ENCODE data around the gene BCL7A. TPM values are rescaled to one million over a fixed set of nuclear protein-coding genes. Genes with fewer than 3 reads are reported as not detected.

Gene BCL7A
- polyA plus RNA-seq, 1 donor from 2014 or later = 51.3 TPM

DNA sequence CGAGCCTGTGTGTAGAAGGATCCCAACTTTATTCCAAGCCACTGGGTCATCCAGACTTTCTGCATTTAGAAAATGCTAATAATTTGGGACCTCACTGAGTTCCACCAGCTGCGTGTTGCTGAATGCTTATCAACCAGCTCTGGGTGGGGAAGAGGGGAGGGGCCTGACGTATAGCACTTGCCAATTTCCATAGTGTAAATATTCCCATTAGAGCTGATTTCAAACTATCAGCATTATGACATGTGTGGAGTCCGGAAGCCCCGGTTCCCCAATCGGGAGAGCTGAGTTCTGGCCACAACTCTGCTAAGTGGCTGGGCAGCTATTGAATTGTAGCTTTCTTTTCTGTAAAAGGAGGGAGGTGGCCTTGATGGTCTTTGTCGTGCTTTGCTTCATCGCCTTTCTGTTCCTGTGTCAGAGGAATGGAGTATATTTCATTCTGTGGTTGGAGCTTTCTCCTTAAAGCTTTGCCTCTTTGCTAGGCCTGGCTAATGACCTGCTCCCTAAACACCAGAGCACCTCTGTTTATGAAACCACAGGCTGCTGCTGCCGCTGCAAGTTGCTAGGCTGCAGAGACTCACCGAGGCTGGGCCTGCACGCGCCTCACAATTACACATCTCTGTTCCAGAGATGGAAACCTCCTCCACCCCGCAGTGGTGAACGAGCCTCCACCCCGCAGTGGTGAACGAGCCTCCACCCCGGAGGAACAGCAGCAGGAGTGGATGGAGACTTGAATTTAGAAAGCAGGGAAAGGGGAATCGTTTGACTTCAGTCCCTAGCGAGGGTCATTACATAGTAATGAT, 7.7 kb upstream of the BCL7A start:
- H3K4me3 ChIP-seq (ENCODE audit: low read length) = no peak overlapping the region

GRCh38 chr12:122014781-122015180, 6.9 kb upstream of the BCL7A start:
- H3K4me2 ChIP-seq (ENCODE audit: low read length) = no peak overlapping the region
- no peaks in the 10 kb centered on the region for H3F3A ChIP-seq (ENCODE audit: insufficient read depth, low read length, poor library complexity, severe bottlenecking)
- no peak overlapping the region for H3K4me3 ChIP-seq (ENCODE audit: low read length)
- TF ChIP-seq RAD21 (conservative IDR thresholded peaks at IDR 0.05) (no peak), EP300 (conservative IDR thresholded peaks at IDR 0.05; ENCODE audit: poor library complexity, severe bottlenecking) (no peak), TAF1 (IDR thresholded peaks at IDR 0.05; ENCODE audit: low read depth) (no peak), MXI1 (conservative IDR thresholded peaks at IDR 0.05; ENCODE audit: poor library complexity, severe bottlenecking) (no peak), POLR2AphosphoS5 (IDR thresholded peaks at IDR 0.05) (no peak), SMC3 (conservative IDR thresholded peaks at IDR 0.05; ENCODE audit: poor library complexity) (no peak), EZH2 (IDR thresholded peaks at IDR 0.05; ENCODE audit: borderline replicate concordance, insufficient read depth, low read length, poor library complexity, severe bottlenecking) (no peak)
- TF ChIP-seq, protein P1, sequence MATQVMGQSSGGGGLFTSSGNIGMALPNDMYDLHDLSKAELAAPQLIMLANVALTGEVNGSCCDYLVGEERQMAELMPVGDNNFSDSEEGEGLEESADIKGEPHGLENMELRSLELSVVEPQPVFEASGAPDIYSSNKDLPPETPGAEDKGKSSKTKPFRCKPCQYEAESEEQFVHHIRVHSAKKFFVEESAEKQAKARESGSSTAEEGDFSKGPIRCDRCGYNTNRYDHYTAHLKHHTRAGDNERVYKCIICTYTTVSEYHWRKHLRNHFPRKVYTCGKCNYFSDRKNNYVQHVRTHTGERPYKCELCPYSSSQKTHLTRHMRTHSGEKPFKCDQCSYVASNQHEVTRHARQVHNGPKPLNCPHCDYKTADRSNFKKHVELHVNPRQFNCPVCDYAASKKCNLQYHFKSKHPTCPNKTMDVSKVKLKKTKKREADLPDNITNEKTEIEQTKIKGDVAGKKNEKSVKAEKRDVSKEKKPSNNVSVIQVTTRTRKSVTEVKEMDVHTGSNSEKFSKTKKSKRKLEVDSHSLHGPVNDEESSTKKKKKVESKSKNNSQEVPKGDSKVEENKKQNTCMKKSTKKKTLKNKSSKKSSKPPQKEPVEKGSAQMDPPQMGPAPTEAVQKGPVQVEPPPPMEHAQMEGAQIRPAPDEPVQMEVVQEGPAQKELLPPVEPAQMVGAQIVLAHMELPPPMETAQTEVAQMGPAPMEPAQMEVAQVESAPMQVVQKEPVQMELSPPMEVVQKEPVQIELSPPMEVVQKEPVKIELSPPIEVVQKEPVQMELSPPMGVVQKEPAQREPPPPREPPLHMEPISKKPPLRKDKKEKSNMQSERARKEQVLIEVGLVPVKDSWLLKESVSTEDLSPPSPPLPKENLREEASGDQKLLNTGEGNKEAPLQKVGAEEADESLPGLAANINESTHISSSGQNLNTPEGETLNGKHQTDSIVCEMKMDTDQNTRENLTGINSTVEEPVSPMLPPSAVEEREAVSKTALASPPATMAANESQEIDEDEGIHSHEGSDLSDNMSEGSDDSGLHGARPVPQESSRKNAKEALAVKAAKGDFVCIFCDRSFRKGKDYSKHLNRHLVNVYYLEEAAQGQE (IDR thresholded peaks at IDR 0.05; ENCODE audit: borderline replicate concordance) = no peak
- TF ChIP-seq, protein P2, sequence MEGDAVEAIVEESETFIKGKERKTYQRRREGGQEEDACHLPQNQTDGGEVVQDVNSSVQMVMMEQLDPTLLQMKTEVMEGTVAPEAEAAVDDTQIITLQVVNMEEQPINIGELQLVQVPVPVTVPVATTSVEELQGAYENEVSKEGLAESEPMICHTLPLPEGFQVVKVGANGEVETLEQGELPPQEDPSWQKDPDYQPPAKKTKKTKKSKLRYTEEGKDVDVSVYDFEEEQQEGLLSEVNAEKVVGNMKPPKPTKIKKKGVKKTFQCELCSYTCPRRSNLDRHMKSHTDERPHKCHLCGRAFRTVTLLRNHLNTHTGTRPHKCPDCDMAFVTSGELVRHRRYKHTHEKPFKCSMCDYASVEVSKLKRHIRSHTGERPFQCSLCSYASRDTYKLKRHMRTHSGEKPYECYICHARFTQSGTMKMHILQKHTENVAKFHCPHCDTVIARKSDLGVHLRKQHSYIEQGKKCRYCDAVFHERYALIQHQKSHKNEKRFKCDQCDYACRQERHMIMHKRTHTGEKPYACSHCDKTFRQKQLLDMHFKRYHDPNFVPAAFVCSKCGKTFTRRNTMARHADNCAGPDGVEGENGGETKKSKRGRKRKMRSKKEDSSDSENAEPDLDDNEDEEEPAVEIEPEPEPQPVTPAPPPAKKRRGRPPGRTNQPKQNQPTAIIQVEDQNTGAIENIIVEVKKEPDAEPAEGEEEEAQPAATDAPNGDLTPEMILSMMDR (IDR thresholded peaks at IDR 0.05; ENCODE audit: poor library complexity, severe bottlenecking) = no peak
- H3K27me3 ChIP-seq (ENCODE audit: insufficient read depth, low read depth, low read length) = no peaks in the 10 kb centered on the region
- H3K36me3 ChIP-seq (ENCODE audit: insufficient read depth, low read length) = no peaks in the 10 kb centered on the region
- H3K9me2 ChIP-seq (ENCODE audit: insufficient read depth, low read length) = no peaks in the 10 kb centered on the region
- H3K9ac ChIP-seq (ENCODE audit: low read length) = no peak overlapping the region
- no peaks in the 10 kb centered on the region for H4K20me1 ChIP-seq (ENCODE audit: insufficient read depth)
- no peaks in the 10 kb centered on the region for H3K79me2 ChIP-seq (replicated peaks; ENCODE audit: insufficient read depth, low read length)
- H3K27ac ChIP-seq (ENCODE audit: low read length) = no peak overlapping the region
- no peak overlapping the region for H2AFZ ChIP-seq (ENCODE audit: low read depth, low read length)
- no peaks in the 10 kb centered on the region for H3K9me3 ChIP-seq (ENCODE audit: low read length)

More for the DNA sequence above, 7.7 kb upstream of the BCL7A start:
- Histone ChIP-seq H4K20me1 (ENCODE audit: insufficient read depth) (no peaks in the 10 kb centered on the region), H3K9me3 (ENCODE audit: low read length) (no peaks in the 10 kb centered on the region), H3K27me3 (ENCODE audit: insufficient read depth, low read depth, low read length) (no peaks in the 10 kb centered on the region), H3K9ac (ENCODE audit: low read length) (no peak overlapping the region), H3K27ac (ENCODE audit: low read length) (no peak overlapping the region), H2AFZ (ENCODE audit: low read depth, low read length) (no peak overlapping the region), H3K4me2 (ENCODE audit: low read length) (no peak overlapping the region), H3K9me2 (ENCODE audit: insufficient read depth, low read length) (no peaks in the 10 kb centered on the region), H3K36me3 (ENCODE audit: insufficient read depth, low read length) (no peaks in the 10 kb centered on the region), H3K79me2 (replicated peaks; ENCODE audit: insufficient read depth, low read length) (no peaks in the 10 kb centered on the region), H3F3A (ENCODE audit: insufficient read depth, low read length, poor library complexity, severe bottlenecking) (no peaks in the 10 kb centered on the region)
- TF ChIP-seq RAD21 (conservative IDR thresholded peaks at IDR 0.05) (no peak), TAF1 (IDR thresholded peaks at IDR 0.05; ENCODE audit: low read depth) (no peak), EP300 (conservative IDR thresholded peaks at IDR 0.05; ENCODE audit: poor library complexity, severe bottlenecking) (no peak), EZH2 (IDR thresholded peaks at IDR 0.05; ENCODE audit: borderline replicate concordance, insufficient read depth, low read length, poor library complexity, severe bottlenecking) (no peak), MXI1 (conservative IDR thresholded peaks at IDR 0.05; ENCODE audit: poor library complexity, severe bottlenecking) (no peak), POLR2AphosphoS5 (IDR thresholded peaks at IDR 0.05) (no peak)
- TF ChIP-seq, protein P2 (IDR thresholded peaks at IDR 0.05; ENCODE audit: poor library complexity, severe bottlenecking) = no peak
